ENCODE results near the gene SEC14L3.

Gene SEC14L3

GRCh38 chr22:30423301-30423958, 48.4 kb downstream of the SEC14L3 start:
- no peak for DNase-seq (ENCODE audit: low spot score)

- DNase-seq (ENCODE audit: low spot score) = no peak
Measured at GRCh38 chr22:30422481-30423300, 49.1 kb downstream of the SEC14L3 start.

- no peak for DNase-seq (ENCODE audit: low spot score)
Measured at GRCh38 chr22:30421695-30422480, 49.9 kb downstream of the SEC14L3 start.

GRCh38 chr22:30420347-30421125, 51.3 kb downstream of the SEC14L3 start:
- DNase-seq (ENCODE audit: low spot score) = no peak

GRCh38 chr22:30416837-30417236, 55.0 kb downstream of the SEC14L3 start:
- no peak for DNase-seq (ENCODE audit: low spot score)

- DNase-seq (ENCODE audit: low spot score) = no peak
Measured at GRCh38 chr22:30416403-30416802, 55.4 kb downstream of the SEC14L3 start.

GRCh38 chr22:30414525-30415047, 57.2 kb downstream of the SEC14L3 start:
- DNase-seq (ENCODE audit: low spot score) = no peak

GRCh38 chr22:30413745-30414524, 57.9 kb downstream of the SEC14L3 start:
- DNase-seq (ENCODE audit: low spot score) = no peak

- DNase-seq (ENCODE audit: low spot score) = no peak
Measured at GRCh38 chr22:30413001-30413400, 58.8 kb downstream of the SEC14L3 start.

- no peak for DNase-seq (ENCODE audit: low spot score)
Measured at GRCh38 chr22:30411780-30412179, 60.0 kb downstream of the SEC14L3 start.
